PFSK-1 (cell line): ENCODE results near the gene VAT1L.

Source experiments
- FOXP2 ChIP-seq: optimal IDR thresholded peaks from 2 replicates; pipeline ENCODE3; 2011; ENCODE audit warnings: borderline replicate concordance, control low read depth, inconsistent platforms; ENCODE audit not compliant: insufficient read depth; ENCODE audit errors: extremely low read length, extremely low read depth
- POLR2AphosphoS5 ChIP-seq: IDR thresholded peaks from 2 replicates; pipeline ENCODE4 v1.6.1; 2012; ENCODE audit warnings: low read depth, mild to moderate bottlenecking, control low read depth, low read length, moderate library complexity
- REST ChIP-seq, 2 experiments: IDR thresholded peaks; 2 replicates each; pipeline versions ENCODE4 v1.6.1 to v1.8.0; 2011 to 2012; ENCODE audit warnings: low read depth in 2 of 2, low read length in 2 of 2, control low read depth in 1 of 2, inconsistent platforms in 1 of 2, mild to moderate bottlenecking in 1 of 2, moderate library complexity in 1 of 2; ENCODE audit not compliant: insufficient read depth in 1 of 2
- SIN3A ChIP-seq: IDR thresholded peaks from 2 replicates; pipeline ENCODE4 v1.6.1; 2012; ENCODE audit warnings: mild to moderate bottlenecking, low read length, moderate library complexity, borderline replicate concordance; ENCODE audit not compliant: insufficient read depth
- TAF1 ChIP-seq: IDR thresholded peaks from 2 replicates; pipeline ENCODE4 v1.6.1; 2012; ENCODE audit warnings: low read length, control low read depth, borderline replicate concordance; ENCODE audit not compliant: insufficient read depth

GRCh38 chr16:77877712-77878347, 89.5 kb downstream of the VAT1L start:
- TF ChIP-seq POLR2AphosphoS5 (no peak), TAF1 (no peak), REST (IDR thresholded peaks at IDR 0.05; ENCODE audit: insufficient read depth in 1 of 2, low read depth in 2 of 2, low read length in 2 of 2) (no peak), SIN3A (no peak), FOXP2 (no peak)
